Effector memory CD4-positive, alpha-beta T cell (primary cell): ENCODE measurements around the gene TBL2.
"Not testable (repeated sequence)": the region's sequence is repeated elsewhere in the genome, so short reads cannot be mapped to it uniquely, and the experiment has no call there.

Experiments
- DNase-seq, 3 donors: peaks; one replicate each; pipeline ENCODE4 v3.0.0-alpha.2; 2020
- H3K27ac ChIP-seq: 2 replicates; pipeline ENCODE4 v1.7.0; 2013; ENCODE audit warnings: mild to moderate bottlenecking, low read length, moderate library complexity; ENCODE audit not compliant: insufficient read depth, poor library complexity, severe bottlenecking
- H3K27me3 ChIP-seq: replicated peaks from 2 replicates; pipeline ENCODE4 v1.7.0; 2013; ENCODE audit warnings: mild to moderate bottlenecking, low read length; ENCODE audit not compliant: insufficient read depth, control insufficient read depth, poor library complexity, severe bottlenecking
- H3K36me3 ChIP-seq: 2 replicates; pipeline ENCODE4 v1.7.0; 2013; ENCODE audit warnings: mild to moderate bottlenecking, low read length, moderate library complexity; ENCODE audit not compliant: control insufficient read depth, insufficient read depth
- H3K4me1 ChIP-seq: 2 replicates; pipeline ENCODE4 v1.7.0; 2013; ENCODE audit warnings: low read length, mild to moderate bottlenecking; ENCODE audit not compliant: control insufficient read depth, insufficient read depth, poor library complexity, severe bottlenecking
- H3K4me3 ChIP-seq: 2 replicates; pipeline ENCODE4 v1.7.0; 2013; ENCODE audit warnings: low read length, low read depth, mild to moderate bottlenecking; ENCODE audit not compliant: insufficient read depth, poor library complexity, severe bottlenecking
- H3K9me3 ChIP-seq: 2 replicates; pipeline ENCODE4 v1.7.0; 2013; ENCODE audit warnings: mild to moderate bottlenecking, low read length, moderate library complexity; ENCODE audit not compliant: control insufficient read depth

The TBL2 gene

DNA sequence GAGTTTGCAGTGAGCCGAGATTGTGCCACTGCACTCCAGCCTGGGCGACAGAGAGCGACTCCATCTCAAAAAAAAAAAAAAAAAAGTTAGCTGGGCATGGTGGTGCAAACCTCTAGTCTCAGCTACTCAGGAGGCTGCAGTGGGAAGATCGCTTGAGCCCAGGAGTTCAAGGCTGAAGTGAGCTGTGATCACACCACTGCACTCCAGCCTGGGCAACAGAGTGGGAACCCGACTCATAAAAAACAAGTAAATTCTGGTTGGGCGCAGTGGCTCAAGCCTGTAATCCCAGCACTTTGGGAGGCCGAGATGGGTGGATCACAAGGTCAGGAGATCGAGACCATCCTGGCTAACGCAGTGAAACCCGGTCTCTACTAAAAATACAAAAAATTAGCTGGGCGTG lies 41.0 kb upstream of the TBL2 start:
- H3K27ac ChIP-seq, H3K4me1 ChIP-seq: not testable (repeated sequence)

DNA sequence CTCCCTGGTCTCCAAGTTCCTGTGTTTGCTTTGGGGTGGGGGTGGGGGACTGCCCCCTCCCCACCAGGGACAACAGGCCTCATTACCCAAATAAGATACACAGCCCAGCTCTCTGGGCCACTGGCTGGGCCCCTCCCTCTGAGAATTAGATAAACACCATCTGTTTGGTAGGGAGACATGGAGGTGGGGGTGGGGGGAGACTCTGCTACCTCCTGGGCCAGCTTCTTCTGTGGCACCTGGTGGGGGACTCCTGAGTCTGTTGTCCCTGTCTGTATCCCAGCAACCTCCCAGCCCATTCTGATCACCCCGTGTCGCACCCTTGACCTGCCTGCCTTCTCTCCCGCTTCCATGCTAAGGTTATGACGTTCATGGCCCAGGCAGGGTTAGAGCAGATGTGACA lies 40.2 kb upstream of the TBL2 start:
- Histone ChIP-seq H3K4me3 (no peak overlapping the region), H3K9me3 (no peaks in the 10 kb centered on the region), H3K4me1 (peaks cover under 1% of the 10 kb centered on the region), H3K36me3 (no peaks in the 10 kb centered on the region), H3K27me3 (peaks cover 13% of the 10 kb centered on the region), H3K27ac (no peak overlapping the region)
- DNase-seq = no peak

More for the DNA sequence above, 41.0 kb upstream of the TBL2 start:
- DNase-seq, H3K4me3 ChIP-seq, H3K36me3 ChIP-seq, H3K9me3 ChIP-seq: not testable (repeated sequence)
- peaks cover 21% of the 10 kb centered on the region for H3K27me3 ChIP-seq

DNA sequence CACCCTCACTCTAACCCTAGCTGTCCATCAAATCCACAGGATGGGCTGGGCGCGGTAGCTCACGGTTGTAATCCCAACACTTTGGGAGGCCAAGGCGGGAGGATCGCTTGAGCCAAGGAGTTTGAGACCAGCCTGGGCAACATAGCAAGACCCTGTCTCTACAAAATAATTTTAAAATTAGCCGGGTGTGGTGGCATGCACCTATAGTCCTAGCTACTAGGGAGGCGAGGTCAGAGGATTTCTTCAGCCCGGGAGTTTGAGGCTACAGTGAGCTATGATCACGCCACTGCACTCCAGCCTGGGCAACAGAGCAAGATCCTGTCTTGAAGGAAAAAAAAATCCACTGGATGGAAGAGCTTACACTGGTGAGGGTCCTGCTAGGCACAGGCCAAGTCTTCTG lies 39.1 kb upstream of the TBL2 start:
- not testable (repeated sequence) for H3K9me3 ChIP-seq, H3K27me3 ChIP-seq, DNase-seq, H3K36me3 ChIP-seq, H3K4me1 ChIP-seq, H3K27ac ChIP-seq, H3K4me3 ChIP-seq

DNA sequence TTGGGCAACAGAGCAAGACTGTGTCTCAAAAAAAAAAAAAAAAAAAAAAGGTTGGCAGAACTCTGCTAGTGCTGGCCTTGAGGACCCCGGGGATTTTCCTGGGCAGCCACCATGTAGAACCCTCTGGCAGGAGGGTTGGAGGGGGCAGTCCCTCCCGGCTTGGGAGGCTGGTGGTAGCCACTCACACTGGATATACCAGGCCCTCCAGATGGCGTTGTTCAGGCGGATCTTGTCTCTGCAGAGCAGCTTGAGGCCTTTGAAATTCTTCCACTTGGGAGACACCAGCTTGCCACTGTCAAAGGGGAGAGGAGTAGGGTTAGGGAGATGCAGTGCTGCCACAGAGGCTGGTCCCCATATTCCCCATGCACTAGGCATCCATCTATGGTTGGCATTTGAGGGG lies 37.5 kb upstream of the TBL2 start:
- Histone ChIP-seq H3K27me3 (no peaks in the 10 kb centered on the region), H3K4me3 (no peak overlapping the region)
- DNase-seq = no peak

DNA sequence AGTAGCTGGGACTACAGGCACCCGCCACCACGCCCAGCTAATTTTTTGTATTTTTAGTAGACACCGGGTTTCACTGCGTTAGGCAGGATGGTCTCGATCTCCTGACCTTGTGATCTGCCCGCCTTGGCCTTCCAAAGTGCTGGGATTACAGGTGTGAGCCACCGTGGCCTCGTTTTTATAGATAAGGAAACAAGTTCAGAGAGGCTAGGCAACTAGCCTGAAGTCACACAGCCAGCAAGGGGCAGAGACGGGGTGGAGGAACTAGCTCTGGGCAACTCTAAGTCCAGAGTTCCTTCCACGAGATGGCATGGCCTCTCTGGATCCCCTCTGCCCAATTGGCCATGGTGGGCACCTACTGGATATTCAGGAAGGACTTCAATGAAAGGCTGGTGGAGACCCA lies 36.6 kb upstream of the TBL2 start:
- not testable (repeated sequence) for DNase-seq, H3K4me1 ChIP-seq, H3K36me3 ChIP-seq, H3K4me3 ChIP-seq, H3K27ac ChIP-seq, H3K27me3 ChIP-seq, H3K9me3 ChIP-seq

More for the DNA sequence above, 37.5 kb upstream of the TBL2 start:
- H3K27ac ChIP-seq = no peak overlapping the region
- no peaks in the 10 kb centered on the region for H3K9me3 ChIP-seq
- no peaks in the 10 kb centered on the region for H3K36me3 ChIP-seq
- no peaks in the 10 kb centered on the region for H3K4me1 ChIP-seq

DNA sequence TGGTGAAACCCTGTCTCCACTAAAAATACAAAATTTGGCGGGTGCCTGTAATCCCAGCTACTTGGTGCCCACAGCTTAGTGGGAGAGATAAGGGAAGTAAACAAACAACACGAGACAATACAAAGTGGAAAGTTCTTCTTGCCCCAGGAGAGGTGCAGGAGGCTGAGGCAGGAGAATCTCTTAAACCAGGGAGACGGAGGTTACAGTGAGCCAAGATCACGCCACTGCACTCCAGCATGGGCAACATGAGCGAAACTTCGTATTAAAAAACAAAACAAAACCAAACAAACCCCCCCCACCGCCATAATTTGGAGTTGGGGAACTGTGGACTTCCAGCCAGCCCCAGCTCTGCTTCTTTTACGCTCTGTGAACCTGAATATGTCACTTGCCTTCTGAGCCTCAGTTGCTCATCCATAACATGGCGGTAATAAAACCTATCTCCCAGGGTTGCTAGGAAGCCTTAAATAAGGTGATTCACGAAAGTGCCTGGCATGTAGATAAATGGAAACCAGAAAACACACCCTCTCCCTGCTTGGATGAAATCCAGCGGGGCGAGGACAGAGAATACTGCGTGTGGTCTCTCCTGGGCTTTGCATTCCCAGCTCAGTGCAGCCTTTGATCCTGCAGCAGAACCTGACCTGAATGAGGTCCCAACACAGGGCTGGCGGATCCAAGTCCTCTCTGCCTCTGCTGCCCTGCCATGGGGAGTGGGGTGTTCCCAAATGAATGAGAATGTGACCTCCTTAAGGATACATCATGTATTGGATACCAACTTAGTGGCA lies 35.8 kb upstream of the TBL2 start:
- H3K27me3 ChIP-seq = no peaks in the 10 kb centered on the region
- H3K9me3 ChIP-seq = no peaks in the 10 kb centered on the region
- H3K4me3 ChIP-seq = no peak overlapping the region
- no peaks in the 10 kb centered on the region for H3K36me3 ChIP-seq
- no peak overlapping the region for H3K27ac ChIP-seq
- no peak for DNase-seq
- H3K4me1 ChIP-seq = no peaks in the 10 kb centered on the region

DNA sequence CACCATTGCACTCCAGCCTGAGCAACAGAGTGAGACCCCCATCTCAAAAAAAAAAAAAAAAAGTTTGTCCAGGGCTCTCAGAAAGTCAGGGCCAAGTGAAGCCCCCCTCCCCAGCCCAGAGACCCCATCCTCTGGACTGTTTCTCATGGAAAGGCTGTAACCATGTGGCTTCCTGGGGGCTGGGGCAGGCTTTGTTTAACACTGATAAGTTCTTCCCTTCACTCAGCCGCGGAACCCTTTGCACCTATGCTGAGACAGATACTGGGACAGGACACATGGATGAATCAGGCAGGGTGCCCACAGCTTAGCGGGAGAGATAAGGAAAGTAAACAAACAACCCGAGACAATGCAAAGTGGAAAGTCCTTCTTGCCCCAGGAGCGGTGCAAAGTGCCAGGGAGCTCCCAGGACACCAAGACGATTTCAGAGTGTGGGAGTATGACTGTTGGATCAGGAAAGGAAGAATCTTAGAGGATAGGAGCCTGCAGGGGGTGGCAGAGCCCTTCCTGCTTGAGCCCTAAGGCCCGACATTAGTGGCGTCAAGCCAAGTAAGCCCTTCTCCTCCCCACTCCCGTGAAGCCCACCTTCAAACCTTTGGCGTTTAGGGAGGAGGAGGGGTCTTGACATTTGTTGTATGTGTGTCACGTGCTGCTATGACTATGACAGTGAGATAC lies 34.4 kb upstream of the TBL2 start:
- no peak overlapping the region for H3K27ac ChIP-seq
- no peaks in the 10 kb centered on the region for H3K9me3 ChIP-seq
- no peak overlapping the region for H3K4me3 ChIP-seq
- DNase-seq = no peak
- no peaks in the 10 kb centered on the region for H3K27me3 ChIP-seq
- no peaks in the 10 kb centered on the region for H3K36me3 ChIP-seq
- no peaks in the 10 kb centered on the region for H3K4me1 ChIP-seq

DNA sequence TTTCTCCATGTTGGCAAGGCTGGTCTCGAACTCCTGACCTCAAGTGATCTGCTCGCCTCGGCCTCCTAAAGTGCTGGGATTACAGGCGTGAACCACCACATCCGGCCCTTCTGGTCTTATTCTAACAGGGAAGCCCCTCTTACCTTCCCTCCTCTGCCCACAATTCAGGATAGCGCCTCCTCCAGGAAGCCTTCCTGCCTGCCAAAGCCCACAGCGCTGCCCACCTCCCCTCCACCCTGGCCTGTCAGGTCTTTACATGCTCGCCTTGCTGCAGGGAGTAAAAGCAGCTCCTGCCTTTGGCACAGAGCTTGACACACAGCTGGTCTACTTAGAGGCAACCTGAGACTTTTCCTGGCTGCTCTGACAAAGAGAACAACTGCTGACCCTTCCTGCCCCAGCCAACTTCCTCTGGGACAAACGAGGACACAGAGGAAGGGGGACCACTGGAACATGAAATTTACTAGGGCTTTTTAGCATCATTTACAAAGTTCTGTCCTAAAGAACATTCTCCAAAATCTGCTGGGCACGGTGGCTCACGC lies 32.7 kb upstream of the TBL2 start:
- Histone ChIP-seq H3K9me3 (no peaks in the 10 kb centered on the region), H3K4me1 (no peaks in the 10 kb centered on the region), H3K27me3 (no peaks in the 10 kb centered on the region), H3K27ac (no peak overlapping the region), H3K4me3 (no peak overlapping the region), H3K36me3 (no peaks in the 10 kb centered on the region)
- no peak for DNase-seq

DNA sequence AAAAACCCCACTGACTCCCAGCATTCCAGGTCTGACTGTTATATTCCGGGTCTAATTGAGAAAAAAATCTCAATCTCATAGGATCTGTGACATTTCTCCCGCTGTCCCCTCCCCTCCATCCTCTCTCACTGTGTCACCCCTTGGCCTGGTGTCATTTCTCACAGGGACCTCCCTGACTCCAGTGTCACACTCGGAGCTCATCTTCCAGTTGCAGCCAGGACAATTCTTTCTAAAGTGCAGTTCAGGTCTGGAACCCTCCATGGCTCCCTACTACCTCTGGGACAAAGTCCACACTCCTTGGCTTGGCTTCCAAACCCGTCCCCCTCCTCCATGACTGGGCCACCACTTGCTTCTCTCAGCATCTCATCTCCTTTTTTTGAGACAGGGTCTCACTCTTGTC lies 31.7 kb upstream of the TBL2 start:
- Histone ChIP-seq H3K27me3 (no peaks in the 10 kb centered on the region), H3K27ac (no peak overlapping the region), H3K4me1 (no peaks in the 10 kb centered on the region)

DNA sequence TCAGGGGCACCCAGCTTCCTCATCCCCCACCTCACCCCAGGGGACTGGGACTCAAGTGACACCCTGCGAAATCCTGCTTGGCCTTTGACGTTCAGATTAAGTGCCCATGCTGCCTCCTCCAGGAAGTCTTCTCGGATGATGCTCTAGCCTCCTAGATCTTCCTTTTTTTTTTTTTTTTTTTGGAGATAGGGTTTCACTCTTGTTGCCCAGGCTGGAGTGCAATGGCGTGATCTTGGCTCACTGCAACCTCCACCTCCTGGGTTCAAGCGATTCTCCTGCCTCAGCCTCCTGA lies 29.3 kb upstream of the TBL2 start:
- DNase-seq, H3K4me3 ChIP-seq, H3K27me3 ChIP-seq, H3K9me3 ChIP-seq, H3K36me3 ChIP-seq, H3K27ac ChIP-seq, H3K4me1 ChIP-seq: not testable (repeated sequence)

More for the DNA sequence above, 31.7 kb upstream of the TBL2 start:
- Histone ChIP-seq H3K9me3 (no peaks in the 10 kb centered on the region), H3K36me3 (no peaks in the 10 kb centered on the region), H3K4me3 (no peak overlapping the region)
- no peak for DNase-seq
